Gastroesophageal sphincter (tissue), 3 donors: ENCODE data around the gene MAML2.

Source experiments
- CTCF ChIP-seq, 4 experiments: fragments of 200-600 bp in 2 of 4; fragments of 450-650 bp in 2 of 4; sonication (generic) in 1 of 4; IDR thresholded peaks; one replicate each; pipeline ENCODE4 v1.5.1; 2017 to 2019; ENCODE audit warnings: antibody characterized with exemption in 4 of 4, mild to moderate bottlenecking in 2 of 4, moderate library complexity in 2 of 4
- POLR2A ChIP-seq, 2 donors: fragments of 450-650 bp; IDR thresholded peaks; one replicate each; pipeline ENCODE4 v1.6.1; 2017; ENCODE audit warnings: antibody characterized with exemption in 2 of 2, mild to moderate bottlenecking in 2 of 2, moderate library complexity in 1 of 2
- POLR2AphosphoS5 ChIP-seq: sonication (generic); formaldehyde crosslinking; IDR thresholded peaks from one replicate; pipeline ENCODE4 v1.6.1; 2017; ENCODE audit warnings: antibody characterized with exemption

- no peak for TF ChIP-seq CTCF (IDR thresholded peaks at IDR 0.05)
- no peak for TF ChIP-seq POLR2A (IDR thresholded peaks at IDR 0.05)
- no peak for TF ChIP-seq POLR2AphosphoS5
Observed at GRCh38 chr11:96221244-96222070, 121.5 kb downstream of the MAML2 start.
